ENCODE data around the gene ZBTB22. TPM values are rescaled to one million over a fixed set of nuclear protein-coding genes. Genes with fewer than 3 reads are reported as not detected.

ZBTB22 gene
- polyA plus RNA-seq, 1 donor from 2014 or later: 16.5 TPM

- no peak overlapping the region for H3K4me2 ChIP-seq (ENCODE audit: low read length)
- no peak overlapping the region for H3K27ac ChIP-seq (ENCODE audit: low read length)
- no peak overlapping the region for H3K4me3 ChIP-seq (ENCODE audit: low read length)
- TF ChIP-seq SMC3 (conservative IDR thresholded peaks at IDR 0.05; ENCODE audit: poor library complexity): no peak
- no peak for TF ChIP-seq EZH2 (IDR thresholded peaks at IDR 0.05; ENCODE audit: borderline replicate concordance, insufficient read depth, low read length, poor library complexity, severe bottlenecking)
- no peak for TF ChIP-seq RAD21 (conservative IDR thresholded peaks at IDR 0.05)
- no peaks in the 10 kb centered on the region for H4K20me1 ChIP-seq (ENCODE audit: insufficient read depth)
- H3K9ac ChIP-seq (ENCODE audit: low read length): no peak overlapping the region
- no peaks in the 10 kb centered on the region for H3K9me2 ChIP-seq (ENCODE audit: insufficient read depth, low read length)
- H3K36me3 ChIP-seq (ENCODE audit: insufficient read depth, low read length): no peaks in the 10 kb centered on the region
- no peak overlapping the region for H2AFZ ChIP-seq (ENCODE audit: low read depth, low read length)
- H3F3A ChIP-seq (ENCODE audit: insufficient read depth, low read length, poor library complexity, severe bottlenecking): no peaks in the 10 kb centered on the region
- H3K9me3 ChIP-seq (ENCODE audit: low read length): no peaks in the 10 kb centered on the region
- H3K27me3 ChIP-seq (ENCODE audit: insufficient read depth, low read depth, low read length): no peaks in the 10 kb centered on the region
- H3K79me2 ChIP-seq (replicated peaks; ENCODE audit: insufficient read depth, low read length): no peaks in the 10 kb centered on the region
Observed at GRCh38 chr6:33330736-33331135, 13.2 kb upstream of the ZBTB22 start.

- Histone ChIP-seq H4K20me1 (ENCODE audit: insufficient read depth) (no peaks in the 10 kb centered on the region), H3K79me2 (replicated peaks; ENCODE audit: insufficient read depth, low read length) (no peaks in the 10 kb centered on the region), H3K9ac (ENCODE audit: low read length) (no peak overlapping the region), H3K4me2 (ENCODE audit: low read length) (no peak overlapping the region), H3K36me3 (ENCODE audit: insufficient read depth, low read length) (no peaks in the 10 kb centered on the region), H3K27ac (ENCODE audit: low read length) (no peak overlapping the region), H3K9me3 (ENCODE audit: low read length) (no peaks in the 10 kb centered on the region), H3F3A (ENCODE audit: insufficient read depth, low read length, poor library complexity, severe bottlenecking) (no peaks in the 10 kb centered on the region), H3K9me2 (ENCODE audit: insufficient read depth, low read length) (no peaks in the 10 kb centered on the region), H2AFZ (ENCODE audit: low read depth, low read length) (no peak overlapping the region), H3K27me3 (ENCODE audit: insufficient read depth, low read depth, low read length) (no peaks in the 10 kb centered on the region), H3K4me3 (ENCODE audit: low read length) (no peak overlapping the region)
- TF ChIP-seq SMC3 (conservative IDR thresholded peaks at IDR 0.05; ENCODE audit: poor library complexity) (no peak), CTCF (IDR thresholded peaks at IDR 0.05; ENCODE audit: poor library complexity, severe bottlenecking) (no peak), EZH2 (IDR thresholded peaks at IDR 0.05; ENCODE audit: borderline replicate concordance, insufficient read depth, low read length, poor library complexity, severe bottlenecking) (no peak), POLR2AphosphoS5 (IDR thresholded peaks at IDR 0.05) (no peak), TAF1 (IDR thresholded peaks at IDR 0.05; ENCODE audit: low read depth) (no peak), EP300 (conservative IDR thresholded peaks at IDR 0.05; ENCODE audit: poor library complexity, severe bottlenecking) (no peak), RAD21 (conservative IDR thresholded peaks at IDR 0.05) (no peak), MXI1 (conservative IDR thresholded peaks at IDR 0.05; ENCODE audit: poor library complexity, severe bottlenecking) (no peak)
- TF ChIP-seq, protein P1, sequence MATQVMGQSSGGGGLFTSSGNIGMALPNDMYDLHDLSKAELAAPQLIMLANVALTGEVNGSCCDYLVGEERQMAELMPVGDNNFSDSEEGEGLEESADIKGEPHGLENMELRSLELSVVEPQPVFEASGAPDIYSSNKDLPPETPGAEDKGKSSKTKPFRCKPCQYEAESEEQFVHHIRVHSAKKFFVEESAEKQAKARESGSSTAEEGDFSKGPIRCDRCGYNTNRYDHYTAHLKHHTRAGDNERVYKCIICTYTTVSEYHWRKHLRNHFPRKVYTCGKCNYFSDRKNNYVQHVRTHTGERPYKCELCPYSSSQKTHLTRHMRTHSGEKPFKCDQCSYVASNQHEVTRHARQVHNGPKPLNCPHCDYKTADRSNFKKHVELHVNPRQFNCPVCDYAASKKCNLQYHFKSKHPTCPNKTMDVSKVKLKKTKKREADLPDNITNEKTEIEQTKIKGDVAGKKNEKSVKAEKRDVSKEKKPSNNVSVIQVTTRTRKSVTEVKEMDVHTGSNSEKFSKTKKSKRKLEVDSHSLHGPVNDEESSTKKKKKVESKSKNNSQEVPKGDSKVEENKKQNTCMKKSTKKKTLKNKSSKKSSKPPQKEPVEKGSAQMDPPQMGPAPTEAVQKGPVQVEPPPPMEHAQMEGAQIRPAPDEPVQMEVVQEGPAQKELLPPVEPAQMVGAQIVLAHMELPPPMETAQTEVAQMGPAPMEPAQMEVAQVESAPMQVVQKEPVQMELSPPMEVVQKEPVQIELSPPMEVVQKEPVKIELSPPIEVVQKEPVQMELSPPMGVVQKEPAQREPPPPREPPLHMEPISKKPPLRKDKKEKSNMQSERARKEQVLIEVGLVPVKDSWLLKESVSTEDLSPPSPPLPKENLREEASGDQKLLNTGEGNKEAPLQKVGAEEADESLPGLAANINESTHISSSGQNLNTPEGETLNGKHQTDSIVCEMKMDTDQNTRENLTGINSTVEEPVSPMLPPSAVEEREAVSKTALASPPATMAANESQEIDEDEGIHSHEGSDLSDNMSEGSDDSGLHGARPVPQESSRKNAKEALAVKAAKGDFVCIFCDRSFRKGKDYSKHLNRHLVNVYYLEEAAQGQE (IDR thresholded peaks at IDR 0.05; ENCODE audit: borderline replicate concordance): no peak
Observed at GRCh38 chr6:33329058-33329457, 11.5 kb upstream of the ZBTB22 start.
